ENCODE measurements around the gene SERGEF. TPM values are rescaled to one million over a fixed set of nuclear protein-coding genes. Genes with fewer than 3 reads are reported as not detected.

SERGEF gene
- 68.0 TPM for polyA plus RNA-seq

- Mint-ChIP-seq H3K9me3 (peaks cover 0 to 5% (median 0%) of the 10 kb centered on the region in 3 donors), H3K36me3 (peaks cover 3% of the 10 kb centered on the region), H3K4me1 (peaks cover 10 to 17% (median 16%) of the 10 kb centered on the region in 3 donors), H3K4me3 (peak within 1 kb of the TSS; percentile 95 to 100 (median 100)), H3K27ac (peak within 1 kb of the TSS; percentile 91 to 99 (median 98)), H3K27me3 (no peaks in the 10 kb centered on the region)
Measured at GRCh38 chr11:18012906-18013781, at the start of gene SERGEF. SERGEF (minus strand) TSS chr11:18013047; CDS start chr11:18013010, 37 bp downstream.

GRCh38 chr11:18061351-18061750 is 48.5 kb upstream of the SERGEF start:
- no peaks in the 10 kb centered on the region for H3K27me3 Mint-ChIP-seq
- H3K4me1 Mint-ChIP-seq: peaks cover 0 to 3% (median 0%) of the 10 kb centered on the region in 3 donors
- no peak overlapping the region for H3K4me3 Mint-ChIP-seq
- no peak overlapping the region for H3K27ac Mint-ChIP-seq
- peaks cover 2% of the 10 kb centered on the region for H3K36me3 Mint-ChIP-seq
- H3K9me3 Mint-ChIP-seq: no peaks in the 10 kb centered on the region

- Mint-ChIP-seq H3K27ac (no peak overlapping the region), H3K36me3 (no peaks in the 10 kb centered on the region), H3K4me3 (no peak overlapping the region), H3K27me3 (no peaks in the 10 kb centered on the region), H3K4me1 (no peaks in the 10 kb centered on the region), H3K9me3 (no peaks in the 10 kb centered on the region)
Measured at GRCh38 chr11:18056561-18057181, 43.8 kb upstream of the SERGEF start.

GRCh38 chr11:18054511-18055103 is 41.8 kb upstream of the SERGEF start:
- no peaks in the 10 kb centered on the region for H3K27me3 Mint-ChIP-seq
- H3K4me1 Mint-ChIP-seq: peaks cover 0 to 6% (median 3%) of the 10 kb centered on the region in 3 donors
- no peaks in the 10 kb centered on the region for H3K36me3 Mint-ChIP-seq
- H3K27ac Mint-ChIP-seq: no peak overlapping the region
- no peak overlapping the region for H3K4me3 Mint-ChIP-seq
- no peaks in the 10 kb centered on the region for H3K9me3 Mint-ChIP-seq

- Mint-ChIP-seq H3K9me3 (peaks cover 2 to 5% (median 3%) of the 10 kb centered on the region in 3 donors), H3K27ac (no peak overlapping the region), H3K27me3 (peaks cover 9% of the 10 kb centered on the region), H3K4me1 (peaks cover 0 to 6% (median 3%) of the 10 kb centered on the region in 3 donors), H3K4me3 (no peak overlapping the region), H3K36me3 (peaks cover 3% of the 10 kb centered on the region)
Measured at GRCh38 chr11:18050848-18051247, 38.0 kb upstream of the SERGEF start.

GRCh38 chr11:18046116-18046777 is 33.4 kb upstream of the SERGEF start, which contains the start of gene TPH1:
TPH1 (minus strand) TSS chr11:18046269; CDS start chr11:18040762, 5,507 bp downstream.
- H3K36me3 Mint-ChIP-seq: peaks cover 3% of the 10 kb centered on the region
- H3K4me3 Mint-ChIP-seq: peak within 1 kb of the TSS in 1 of 4 donors; percentile 2
- peaks cover 2 to 5% (median 3%) of the 10 kb centered on the region in 3 donors for H3K9me3 Mint-ChIP-seq
- H3K4me1 Mint-ChIP-seq: peaks cover 0 to 6% (median 3%) of the 10 kb centered on the region in 3 donors
- no peak within 1 kb of the TSS for H3K27ac Mint-ChIP-seq
- H3K27me3 Mint-ChIP-seq: peaks cover 23% of the 10 kb centered on the region

- H3K27ac Mint-ChIP-seq: no peak overlapping the region
- H3K27me3 Mint-ChIP-seq: no peaks in the 10 kb centered on the region
- no peaks in the 10 kb centered on the region for H3K4me1 Mint-ChIP-seq
- H3K9me3 Mint-ChIP-seq: no peaks in the 10 kb centered on the region
- H3K36me3 Mint-ChIP-seq: peaks cover 3% of the 10 kb centered on the region
- no peak overlapping the region for H3K4me3 Mint-ChIP-seq
Measured at GRCh38 chr11:18036456-18036855, 23.6 kb upstream of the SERGEF start.

GRCh38 chr11:18027475-18027874 is 14.6 kb upstream of the SERGEF start:
- Mint-ChIP-seq H3K27ac (no peak overlapping the region), H3K9me3 (no peaks in the 10 kb centered on the region), H3K4me3 (no peak overlapping the region), H3K27me3 (no peaks in the 10 kb centered on the region), H3K36me3 (peaks cover 5% of the 10 kb centered on the region), H3K4me1 (no peaks in the 10 kb centered on the region)

- Mint-ChIP-seq H3K4me3 (no peak overlapping the region), H3K27me3 (no peaks in the 10 kb centered on the region), H3K4me1 (no peaks in the 10 kb centered on the region), H3K27ac (no peak overlapping the region), H3K9me3 (no peaks in the 10 kb centered on the region), H3K36me3 (no peaks in the 10 kb centered on the region)
Measured at GRCh38 chr11:18022419-18022818, 9.6 kb upstream of the SERGEF start.

- Mint-ChIP-seq H3K36me3 (no peaks in the 10 kb centered on the region), H3K4me3 (no peak overlapping the region), H3K27ac (no peak overlapping the region)
Measured at GRCh38 chr11:18019650-18020049, 6.8 kb upstream of the SERGEF start.

GRCh38 chr11:18016789-18017188 is 3.9 kb upstream of the SERGEF start:
- peaks cover 3% of the 10 kb centered on the region for H3K36me3 Mint-ChIP-seq
- no peak overlapping the region for H3K27ac Mint-ChIP-seq
- H3K27me3 Mint-ChIP-seq: no peaks in the 10 kb centered on the region
- H3K4me1 Mint-ChIP-seq: peaks cover 8 to 13% (median 12%) of the 10 kb centered on the region in 3 donors
- peaks cover 0 to 2% (median 0%) of the 10 kb centered on the region in 3 donors for H3K9me3 Mint-ChIP-seq
- H3K4me3 Mint-ChIP-seq: peak overlapping the region in 1 of 4 donors; percentile 34

More at GRCh38 chr11:18019650-18020049, 6.8 kb upstream of the SERGEF start:
- Mint-ChIP-seq H3K9me3 (no peaks in the 10 kb centered on the region), H3K4me1 (no peaks in the 10 kb centered on the region), H3K27me3 (no peaks in the 10 kb centered on the region)

- Mint-ChIP-seq H3K27me3 (no peaks in the 10 kb centered on the region), H3K4me1 (peaks cover 10 to 17% (median 16%) of the 10 kb centered on the region in 3 donors), H3K36me3 (peaks cover 3% of the 10 kb centered on the region), H3K4me3 (peak overlapping the region in 2 of 4 donors; percentile 24 to 95), H3K27ac (peak overlapping the region in 1 of 3 donors; percentile 99), H3K9me3 (peaks cover 0 to 5% (median 0%) of the 10 kb centered on the region in 3 donors)
Measured at GRCh38 chr11:18014876-18015275, 2.0 kb upstream of the SERGEF start.

GRCh38 chr11:18013790-18014507 is 1.1 kb upstream of the SERGEF start:
- Mint-ChIP-seq H3K9me3 (peaks cover 0 to 5% (median 0%) of the 10 kb centered on the region in 3 donors), H3K27ac (peak overlapping the region; percentile 91 to 99 (median 97)), H3K4me1 (peaks cover 10 to 17% (median 16%) of the 10 kb centered on the region in 3 donors), H3K36me3 (peaks cover 3% of the 10 kb centered on the region), H3K27me3 (no peaks in the 10 kb centered on the region), H3K4me3 (peak overlapping the region; percentile 95 to 100 (median 100))
